ENCODE results near the gene ETV1.
"Not testable (repeated sequence)": the region's sequence is repeated elsewhere in the genome, so short reads cannot be mapped to it uniquely, and the experiment has no call there.

Gene ETV1

DNA sequence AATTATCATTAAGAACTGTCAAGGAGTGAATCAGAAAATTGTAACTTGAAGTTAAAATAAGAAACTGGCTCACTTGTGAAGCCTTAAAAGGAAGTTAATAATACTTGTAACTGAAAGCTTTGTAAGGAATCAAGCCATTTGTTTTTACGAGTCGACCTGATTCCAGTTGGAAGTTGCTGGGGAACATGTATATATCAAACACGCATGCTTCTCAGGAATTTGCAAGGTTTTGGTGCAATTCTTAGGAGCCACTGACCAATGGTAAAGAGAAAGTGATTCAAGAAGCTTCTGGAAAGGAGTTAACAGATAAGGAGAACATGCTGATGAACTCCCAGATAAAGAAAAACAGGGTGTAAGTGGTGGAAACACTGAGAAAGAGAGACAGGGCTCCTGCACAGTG lies 56.4 kb downstream of the ETV1 start:
- no peak for DNase-seq (ENCODE audit: low read depth in 2 of 3, low spot score in 1 of 3)

DNA sequence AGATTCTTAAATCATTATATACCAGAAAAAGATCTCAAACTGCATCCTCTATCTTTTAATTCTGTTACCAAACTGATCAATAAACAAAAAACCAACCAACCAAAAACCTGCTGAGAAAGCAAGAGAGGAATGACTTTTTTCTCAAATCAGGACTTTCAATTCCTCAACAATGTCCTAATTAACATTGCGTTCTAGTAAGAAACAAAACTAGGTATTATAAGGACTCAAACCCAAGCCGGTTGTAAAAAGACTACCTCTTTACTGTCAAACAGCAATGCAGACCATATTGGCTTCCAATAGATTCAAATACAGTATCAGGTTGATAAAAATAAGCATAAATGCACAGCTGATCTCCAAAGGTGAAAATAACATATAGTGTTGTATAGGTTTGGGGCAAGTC lies 57.3 kb downstream of the ETV1 start:
- DNase-seq (ENCODE audit: low read depth in 2 of 3, low spot score in 1 of 3): no peak

DNA sequence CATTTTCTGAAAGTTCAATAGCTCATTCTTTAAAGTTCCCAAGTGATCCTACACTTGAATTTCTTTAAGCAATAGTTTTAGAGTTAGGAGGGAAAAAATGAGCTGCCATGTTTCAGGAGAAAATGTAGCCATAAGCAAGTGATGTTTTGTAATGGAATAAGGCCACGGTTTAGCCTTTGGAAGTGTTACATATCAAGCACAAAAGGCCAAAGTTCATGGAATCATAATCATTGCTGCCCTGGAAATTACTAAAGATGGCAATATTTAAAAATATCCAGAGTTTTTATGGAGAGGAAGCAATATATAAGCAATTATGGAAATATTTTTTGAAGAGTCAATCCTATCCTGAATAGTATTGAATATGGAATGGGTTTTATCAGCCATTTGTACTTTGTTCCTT lies 68.4 kb downstream of the ETV1 start:
- no peak for DNase-seq (ENCODE audit: low read depth in 2 of 3, low spot score in 1 of 3)

DNA sequence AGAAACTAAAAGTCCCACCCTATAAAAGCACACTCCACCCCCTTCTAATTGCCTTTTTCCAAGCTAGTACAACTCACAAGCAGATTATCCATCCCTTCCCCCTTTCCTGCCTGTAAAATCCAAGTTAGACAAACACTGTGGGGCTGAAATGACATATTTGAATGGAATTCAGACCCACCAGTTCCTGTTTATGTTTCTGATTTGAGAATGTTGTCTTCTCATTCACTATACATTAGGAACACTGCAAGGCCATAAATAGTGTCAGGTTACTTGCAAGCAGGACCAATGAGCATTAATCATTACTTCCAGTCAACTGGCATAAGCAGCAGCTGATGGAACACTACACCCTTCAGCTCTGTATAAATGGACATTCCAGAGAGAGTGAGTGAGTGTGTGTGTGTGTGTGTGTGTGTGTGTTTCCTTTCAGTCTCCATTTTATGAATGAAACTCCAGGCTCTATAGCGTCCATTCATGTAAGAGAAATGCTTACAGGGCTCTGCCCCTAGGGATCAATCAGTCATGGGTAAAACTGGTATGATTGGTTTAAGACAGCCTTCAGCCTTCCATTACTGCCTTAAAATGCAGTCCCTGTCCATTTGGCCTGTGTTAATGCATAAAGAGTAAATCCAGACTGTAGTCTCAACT lies 69.3 kb downstream of the ETV1 start:
- DNase-seq (ENCODE audit: low read depth in 2 of 3, low spot score in 1 of 3): no peak

DNA sequence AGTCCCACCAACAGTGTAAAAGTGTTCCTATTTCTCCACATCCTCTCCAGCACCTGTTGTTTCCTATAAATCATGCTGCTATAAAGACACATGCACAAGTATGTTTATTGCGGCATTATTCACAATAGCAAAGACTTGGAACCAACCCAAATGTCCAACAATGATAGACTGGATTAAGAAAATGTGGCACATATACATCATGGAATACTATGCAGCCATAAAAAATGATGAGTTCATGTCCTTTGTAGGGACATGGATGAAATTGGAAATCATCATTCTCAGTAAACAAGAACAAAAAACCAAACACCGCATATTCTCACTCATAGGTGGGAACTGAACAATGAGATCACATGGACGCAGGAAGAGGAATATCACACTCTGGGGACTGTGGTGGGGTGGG lies 71.1 kb downstream of the ETV1 start:
- not testable (repeated sequence) for DNase-seq (ENCODE audit: low read depth in 2 of 3, low spot score in 1 of 3)

DNA sequence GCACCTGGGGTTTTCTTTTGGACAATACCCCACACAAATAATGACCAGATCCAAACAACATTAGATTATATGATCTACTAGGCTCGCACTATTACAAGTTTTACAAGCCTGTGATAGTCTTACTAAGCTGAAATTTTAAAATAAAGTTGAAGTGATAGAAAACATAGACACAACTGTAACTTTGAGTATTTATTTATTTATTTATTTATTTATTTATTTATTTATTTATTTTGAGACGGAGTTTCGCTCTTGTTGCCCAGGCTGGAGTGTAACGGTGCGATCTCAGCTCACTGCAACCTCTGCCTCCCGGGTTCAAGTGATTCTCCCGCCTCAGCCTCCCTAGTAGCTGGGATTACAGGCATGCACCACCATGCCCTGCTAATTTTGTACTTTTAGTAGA lies 72.4 kb downstream of the ETV1 start:
- DNase-seq (ENCODE audit: low read depth in 2 of 3, low spot score in 1 of 3): not testable (repeated sequence)

DNA sequence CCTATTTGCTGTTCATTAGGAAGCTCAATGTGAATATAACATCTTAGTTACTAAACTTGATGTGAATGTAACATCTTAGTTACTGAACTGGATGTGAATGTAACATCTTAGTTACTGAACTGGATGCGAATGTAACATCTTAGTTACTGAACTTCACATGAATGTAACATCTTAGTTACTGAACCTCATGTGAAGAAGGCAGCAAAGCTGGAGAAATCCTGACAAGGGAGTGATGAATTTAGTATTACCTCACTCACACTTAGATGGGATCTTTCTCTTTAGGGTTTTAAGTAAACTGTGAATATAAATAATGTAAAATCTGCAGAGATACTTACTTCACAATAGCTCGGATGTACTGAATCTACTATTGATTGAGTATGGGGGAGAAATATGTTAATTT lies 73.6 kb downstream of the ETV1 start:
- no peak for DNase-seq (ENCODE audit: low read depth in 2 of 3, low spot score in 1 of 3)

DNA sequence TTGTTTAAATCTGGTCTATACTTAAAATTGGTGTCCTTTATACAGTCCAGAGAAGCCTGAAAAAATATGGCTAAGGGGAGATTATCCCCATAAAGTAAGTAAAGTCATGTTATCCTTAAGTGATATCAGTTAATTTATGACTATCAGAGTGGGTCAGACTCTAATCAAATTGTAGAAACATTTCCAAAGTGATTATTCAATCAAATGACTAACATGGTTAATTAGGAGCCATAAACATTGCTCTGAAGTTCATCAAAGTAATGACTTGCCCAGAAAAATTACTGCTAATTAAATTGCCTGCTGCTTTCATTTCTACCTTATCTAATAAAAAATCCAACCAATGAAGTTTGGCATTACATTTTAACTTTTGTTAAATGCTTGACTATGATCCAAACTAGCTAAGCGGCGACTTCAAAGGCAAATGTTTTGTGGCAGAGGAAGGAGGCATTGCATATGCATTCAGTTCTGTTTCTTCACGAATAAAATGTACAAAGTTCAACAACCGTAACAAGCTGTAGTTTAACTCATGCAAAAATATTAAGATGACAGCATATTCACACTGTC lies 76.7 kb downstream of the ETV1 start:
- DNase-seq (ENCODE audit: low read depth in 2 of 3, low spot score in 1 of 3): no peak

DNA sequence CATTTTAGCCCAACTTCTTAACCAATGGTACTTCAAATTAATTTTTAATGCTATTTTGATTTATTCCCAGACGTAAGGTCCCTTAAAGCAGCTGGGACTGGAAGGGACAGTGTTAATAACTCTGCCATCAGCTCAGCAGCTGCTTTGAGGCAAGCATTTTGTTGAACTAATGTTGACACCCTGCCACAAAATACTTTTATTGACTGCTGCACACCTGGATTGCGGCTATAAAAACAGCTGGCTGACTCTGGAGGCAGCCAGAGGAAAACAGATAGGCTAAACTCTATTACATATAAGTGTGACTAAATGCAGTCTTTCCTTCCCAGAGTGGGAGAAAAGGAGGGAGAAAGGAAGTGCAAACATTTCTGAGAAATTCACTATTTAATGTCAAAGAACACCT lies 77.6 kb downstream of the ETV1 start:
- no peak for DNase-seq (ENCODE audit: low read depth in 2 of 3, low spot score in 1 of 3)

DNA sequence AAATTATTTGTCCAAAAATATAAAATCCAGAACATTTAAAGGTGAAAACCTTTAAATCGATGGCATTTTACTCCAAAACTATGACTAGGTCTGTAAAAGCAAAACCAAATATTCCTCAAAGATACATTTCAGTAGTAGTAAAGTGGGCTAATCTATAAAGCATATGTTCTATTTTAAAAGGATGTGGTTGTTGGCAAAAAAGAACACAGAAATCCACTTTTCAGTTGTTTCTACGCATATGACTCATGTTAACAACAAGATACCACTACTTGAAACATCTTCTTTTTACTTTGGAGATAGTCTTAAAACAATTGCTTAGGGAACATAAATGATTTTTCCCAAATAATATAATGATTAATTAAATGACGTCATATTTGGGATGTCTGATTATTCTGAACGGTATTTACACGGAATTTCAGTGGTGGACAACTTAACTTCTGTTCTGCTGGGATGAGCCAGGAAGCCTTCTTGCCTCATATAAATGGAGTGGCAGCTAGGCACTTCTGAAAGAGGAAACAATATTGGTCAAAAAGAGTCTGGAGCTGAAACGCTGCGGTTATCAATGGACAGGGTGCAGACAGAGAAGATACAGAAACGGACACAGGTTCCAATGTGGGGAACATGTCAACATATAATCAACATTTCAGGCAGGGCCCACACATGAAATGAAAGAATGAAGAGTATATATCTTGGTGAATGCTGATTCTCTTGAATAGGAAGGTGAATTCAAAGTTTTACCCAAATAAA lies 78.5 kb downstream of the ETV1 start:
- DNase-seq (ENCODE audit: low read depth in 2 of 3, low spot score in 1 of 3): no peak

DNA sequence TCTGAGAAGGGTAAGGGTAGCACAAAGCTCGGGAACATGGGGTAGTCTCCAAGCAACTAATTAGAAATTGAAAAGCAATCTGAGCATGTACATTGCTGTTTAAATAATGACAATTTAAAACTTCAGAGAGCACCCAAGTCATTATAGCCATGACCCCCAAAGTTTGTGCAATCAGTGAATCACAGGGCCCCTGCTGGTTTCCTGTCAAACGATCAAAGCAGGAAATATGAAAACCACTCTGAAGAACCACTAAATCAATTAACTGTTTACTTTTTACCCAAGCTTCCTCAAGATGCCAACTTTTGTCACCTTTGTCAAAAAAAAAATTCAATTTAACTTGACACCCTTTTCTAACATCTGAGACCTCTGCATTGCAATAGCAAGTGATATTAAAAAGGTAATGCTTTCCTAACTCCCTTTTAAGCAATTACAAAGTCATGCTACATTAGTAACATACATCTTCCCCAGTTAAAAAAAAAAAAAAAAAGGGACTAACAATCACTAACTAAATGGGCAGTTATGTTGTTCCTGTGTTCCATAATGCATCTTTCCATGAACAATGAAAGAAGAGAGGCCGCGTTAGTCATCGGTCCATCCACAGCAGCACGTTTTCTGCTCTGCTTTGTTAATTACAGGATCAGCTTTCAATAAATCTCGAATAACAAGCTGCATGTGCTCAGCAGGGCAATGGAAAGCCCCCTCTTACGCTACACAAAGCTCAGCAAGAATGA lies 80.6 kb downstream of the ETV1 start:
- no peak for DNase-seq (ENCODE audit: low read depth in 2 of 3, low spot score in 1 of 3)

DNA sequence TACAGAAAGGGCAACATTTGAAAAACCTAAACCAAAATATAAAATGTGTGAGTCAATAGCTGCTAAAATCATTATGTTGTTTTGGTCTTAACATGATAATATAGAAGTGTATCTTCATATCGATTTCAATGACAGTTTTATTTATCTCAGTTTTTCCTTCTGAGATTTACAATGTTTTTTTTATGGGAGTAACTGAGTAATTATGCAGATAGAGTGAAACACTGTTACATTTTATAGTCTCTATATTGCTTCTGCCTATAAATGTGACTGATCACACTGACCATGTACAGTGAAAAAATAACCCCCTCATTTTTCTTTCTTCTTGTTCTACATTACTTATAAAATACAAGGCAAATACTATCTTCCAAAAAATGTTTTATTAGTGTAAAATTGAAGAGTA lies 81.6 kb downstream of the ETV1 start:
- no peak for DNase-seq (ENCODE audit: low read depth in 2 of 3, low spot score in 1 of 3)

DNA sequence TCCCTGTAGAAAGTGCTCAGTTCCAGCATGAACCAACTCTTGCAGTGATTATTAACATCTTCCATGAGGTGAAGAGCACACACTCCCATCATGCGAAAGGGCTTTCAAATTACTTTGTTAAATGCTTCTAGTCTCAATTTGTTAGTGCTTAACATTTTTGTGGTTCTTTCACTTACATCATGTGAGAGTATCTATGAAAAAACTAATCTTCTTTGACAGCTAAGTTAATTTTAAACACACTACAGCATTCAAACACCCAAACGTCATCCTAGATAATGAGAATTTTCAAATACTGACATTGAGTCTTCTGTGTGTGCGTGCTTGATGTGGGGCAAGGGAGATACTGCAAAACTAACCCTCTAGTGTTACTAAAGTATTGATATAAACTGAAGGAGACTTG lies 84.8 kb downstream of the ETV1 start:
- no peak for DNase-seq (ENCODE audit: low read depth in 2 of 3, low spot score in 1 of 3)

DNA sequence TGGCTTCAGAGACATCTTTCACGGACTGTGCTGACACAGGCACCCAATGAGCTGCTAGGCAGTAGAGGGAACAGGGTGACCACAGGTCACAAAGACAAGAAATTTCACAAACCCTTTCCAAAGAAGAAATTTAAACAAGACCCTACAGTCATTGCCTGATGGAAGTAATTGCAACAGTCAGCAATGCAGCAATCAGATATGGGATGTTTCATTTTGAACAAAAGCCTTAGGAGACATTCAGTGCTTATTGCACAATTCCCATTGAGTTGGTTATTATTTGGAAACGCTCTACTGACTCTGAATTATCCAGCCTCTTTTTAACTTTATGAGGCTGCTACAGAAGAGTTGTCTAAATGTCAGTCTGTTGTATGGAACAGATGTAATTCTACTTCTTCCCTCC lies 85.5 kb downstream of the ETV1 start:
- no peak for DNase-seq (ENCODE audit: low read depth in 2 of 3, low spot score in 1 of 3)

DNA sequence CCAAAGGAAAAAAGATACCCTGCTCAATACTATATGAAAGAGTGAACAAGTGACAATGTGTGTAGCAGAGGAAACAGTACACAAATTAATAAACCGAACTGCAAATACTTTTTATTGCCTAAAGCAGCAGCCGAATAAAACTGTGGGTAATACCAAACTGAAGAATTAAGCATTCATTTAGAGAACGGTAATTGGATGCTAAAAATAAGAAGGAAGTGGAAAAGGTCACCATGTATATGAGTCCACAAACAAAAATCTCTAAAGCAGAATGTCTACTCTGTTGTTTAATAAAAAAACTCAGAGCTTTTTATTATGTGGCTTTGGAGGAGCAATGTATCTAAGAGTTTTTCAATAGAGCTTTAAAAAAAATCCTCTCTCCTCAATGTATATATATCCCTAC lies 87.9 kb downstream of the ETV1 start:
- no peak for DNase-seq (ENCODE audit: low read depth in 2 of 3, low spot score in 1 of 3)

DNA sequence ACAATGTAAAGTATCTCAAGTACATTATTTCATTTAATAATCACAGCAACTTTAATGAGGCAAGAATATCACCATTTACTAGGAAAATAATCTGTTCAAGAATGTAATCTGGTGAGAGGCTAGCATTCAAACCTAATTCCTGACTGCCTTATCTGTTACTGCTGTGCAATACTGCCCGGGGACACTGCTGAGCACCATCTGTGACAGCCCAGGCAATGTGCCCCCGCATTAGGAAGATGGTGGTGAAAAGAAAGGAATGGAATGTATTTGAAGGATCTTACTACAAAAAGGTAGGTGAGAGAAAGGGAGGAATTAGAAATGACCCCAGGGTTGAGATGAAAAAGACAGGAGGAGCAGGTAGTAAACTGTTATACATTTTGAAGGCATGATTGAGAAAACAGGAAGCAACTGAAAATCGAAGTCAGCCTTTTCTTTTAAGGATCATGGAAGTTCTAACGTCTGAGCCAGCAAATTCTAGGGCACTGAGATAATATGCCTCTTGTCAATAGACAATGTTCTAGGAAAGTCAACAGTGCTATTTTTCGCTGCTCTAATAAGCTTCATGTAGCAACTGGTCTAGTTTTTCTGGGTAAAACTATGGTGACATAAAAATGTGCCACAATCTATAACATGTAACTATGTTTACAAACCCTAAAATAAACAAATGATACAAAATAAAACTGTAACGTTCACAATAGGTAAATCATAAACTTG lies 90.4 kb downstream of the ETV1 start:
- no peak for DNase-seq (ENCODE audit: low read depth in 2 of 3, low spot score in 1 of 3)

DNA sequence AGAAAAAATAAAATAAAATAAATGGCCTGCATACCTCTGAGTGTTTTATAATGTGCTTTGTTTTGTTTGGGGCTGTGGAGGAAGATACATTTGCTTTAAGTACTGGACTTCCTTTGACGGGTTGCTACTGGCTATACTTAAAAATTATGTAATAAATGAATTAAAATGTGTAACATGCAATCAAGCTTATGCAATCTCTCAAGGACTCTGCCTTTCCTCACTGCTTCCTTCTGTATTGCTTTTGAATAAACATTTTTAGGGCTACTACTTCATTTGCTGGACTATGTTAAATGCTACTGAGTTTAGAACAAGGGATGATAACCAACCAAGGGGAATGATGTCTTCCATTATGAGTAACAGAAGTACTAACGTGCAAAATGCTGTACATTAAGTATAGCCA lies 91.6 kb downstream of the ETV1 start:
- DNase-seq (ENCODE audit: low read depth in 2 of 3, low spot score in 1 of 3): no peak

DNA sequence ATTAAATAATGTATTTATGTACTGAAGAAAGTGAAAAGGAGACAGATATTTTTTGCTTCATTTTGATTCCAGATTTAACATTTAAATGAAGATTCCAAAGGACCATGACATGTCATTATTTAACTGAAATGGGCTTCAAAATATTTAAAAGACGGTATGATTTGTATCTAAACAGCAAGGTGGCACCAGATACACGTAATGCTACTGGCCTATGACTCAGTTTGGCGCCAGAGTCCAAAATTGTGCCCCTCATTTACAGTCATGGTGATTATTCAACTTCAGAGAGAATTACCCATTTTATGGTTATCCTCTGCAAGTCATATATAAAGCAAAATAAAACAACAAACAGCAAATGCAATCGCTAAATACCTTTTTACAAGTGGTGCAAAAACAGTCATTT lies 94.5 kb downstream of the ETV1 start:
- no peak for DNase-seq (ENCODE audit: low read depth in 2 of 3, low spot score in 1 of 3)

DNA sequence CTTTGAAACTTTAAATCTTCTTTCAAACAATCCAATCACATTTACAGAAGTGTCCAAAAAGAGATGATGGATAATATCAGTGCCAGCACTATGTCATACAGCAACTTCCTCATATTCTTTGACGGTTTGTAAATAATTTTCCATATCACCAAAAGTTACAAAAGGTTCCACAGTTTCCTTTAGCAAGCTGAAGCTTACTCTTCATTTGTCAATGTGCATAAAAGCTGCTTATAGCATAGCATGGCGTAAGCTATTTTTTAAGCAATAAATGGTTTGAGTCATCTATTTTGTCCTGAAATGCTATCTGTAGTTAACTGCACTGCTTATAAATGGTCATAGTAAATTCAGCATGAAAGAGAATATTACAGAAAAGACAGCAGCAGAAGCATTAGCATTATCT lies 95.1 kb downstream of the ETV1 start:
- no peak for DNase-seq (ENCODE audit: low read depth in 2 of 3, low spot score in 1 of 3)

DNA sequence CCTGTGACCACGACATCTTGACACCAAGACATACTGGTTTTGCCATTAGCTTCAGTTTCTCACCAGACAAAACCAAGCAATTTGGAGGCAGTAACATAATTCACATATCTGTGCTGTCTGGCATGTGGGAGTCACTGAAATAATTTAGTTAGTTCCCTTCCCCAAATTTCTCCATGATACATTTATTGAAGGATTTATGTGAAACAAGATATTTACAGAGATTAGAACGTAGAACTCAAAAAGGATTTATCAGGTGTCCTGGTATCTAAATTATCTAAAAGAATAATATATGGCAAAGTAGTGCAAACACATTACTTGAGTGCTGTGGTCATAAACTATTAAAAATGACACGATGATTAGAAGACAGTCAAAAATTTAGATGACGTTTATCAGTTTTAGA lies 98.7 kb downstream of the ETV1 start:
- no peak for DNase-seq (ENCODE audit: low read depth in 2 of 3, low spot score in 1 of 3)

DNA sequence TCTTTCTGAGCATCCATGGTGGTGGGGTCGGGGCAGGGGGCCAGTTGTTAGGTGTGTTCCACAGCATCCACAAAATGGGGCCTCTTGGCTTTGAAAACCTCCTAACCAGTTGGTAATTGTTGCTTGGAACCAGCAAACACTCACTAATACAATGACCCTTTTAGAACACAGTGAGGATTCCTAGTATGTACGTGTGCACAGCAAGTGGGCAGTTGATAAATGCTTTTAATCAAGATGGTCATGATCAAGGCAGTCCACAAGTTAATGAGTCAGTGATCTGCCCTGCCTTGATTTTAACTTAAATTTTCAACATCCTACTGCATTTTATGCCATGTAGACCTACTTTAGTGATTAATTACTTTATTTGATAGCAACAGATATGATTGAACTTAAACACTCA lies 103.1 kb downstream of the ETV1 start:
- no peak for DNase-seq (ENCODE audit: low read depth in 2 of 3, low spot score in 1 of 3)

DNA sequence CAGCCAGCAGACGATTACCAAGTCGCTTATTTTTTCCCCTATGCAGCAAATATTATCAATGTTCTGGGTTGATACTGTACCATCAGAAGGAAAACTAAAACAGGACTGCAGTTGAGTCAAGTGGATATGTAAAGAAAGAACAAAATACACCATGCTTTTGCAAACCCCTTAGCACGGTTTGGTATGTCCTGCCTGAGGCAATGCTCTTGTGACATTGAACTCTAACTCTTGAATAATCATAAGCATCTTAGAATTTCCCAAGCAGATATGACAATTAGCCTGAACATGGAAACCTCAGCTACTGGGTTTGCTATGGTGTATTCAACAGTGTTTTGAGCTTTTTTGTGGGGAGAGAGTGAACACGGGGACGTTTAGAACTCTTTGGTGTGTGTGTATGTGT lies 107.4 kb downstream of the ETV1 start:
- DNase-seq (ENCODE audit: low read depth in 2 of 3, low spot score in 1 of 3): no peak

All from stimulated activated CD4-positive, alpha-beta T cell treated with anti-CD3 and anti-CD28 coated beads, Interleukin-12 subunit alpha, Interleukin-12 subunit beta, amount 100 ng/mL, for 48 hours (primary cell).